Renal pelvis (tissue), 12 donors: Measurements from ENCODE around the gene HUS1. TPM values are rescaled to one million over a fixed set of nuclear protein-coding genes. Genes with fewer than 3 reads are reported as not detected.
A peak's percentile ranks its signal among the peaks of the same experiment; 100 is the strongest.
"Not testable (repeated sequence)": the region's sequence is repeated elsewhere in the genome, so short reads cannot be mapped to it uniquely, and the experiment has no call there.

Source experiments
- DNase-seq: peaks from one replicate; pipeline ENCODE4 v3.0.0-alpha.2; 2013
- long read RNA-seq, 16 experiments: transcript quantifications; one replicate each; lab custom pipeline, GENCODE V29; 2026
- polyA plus RNA-seq, 3 donors: library from polyadenylated mRNA; unstranded; fragments of 120-200 nt; gene quantifications; one replicate each; pipeline ENCODE4 v1.2.1, GENCODE V29; 2013; ENCODE audit not compliant: insufficient read length in 3 of 3

HUS1 gene
- 10 to 100 TPM; 16.3 to 27.9 (median 23.6) TPM for polyA plus RNA-seq
- long read RNA-seq, donor 1, partial matches to known transcripts, result 0 of 6 reads
- long read RNA-seq, donor 1, other reads (novel, unspliced or antisense), result 0 of 6 reads
- long read RNA-seq, donor 2, partial matches to known transcripts, result 0 of 9 reads
- long read RNA-seq, donor 2, other reads (novel, unspliced or antisense), result 5 of 9 reads
- long read RNA-seq, donor 3, transcript HUS1-201 (8 exons, 2,935 nt), result major isoform, 8 of 8 reads
- long read RNA-seq, donor 3, partial matches to known transcripts, result 0 of 8 reads
- long read RNA-seq, donor 3, other reads (novel, unspliced or antisense), result 0 of 8 reads
- long read RNA-seq, donor 4, partial matches to known transcripts, result 0 of 2 reads
- long read RNA-seq, donor 4, other reads (novel, unspliced or antisense), result 0 of 2 reads
- long read RNA-seq, donor 5, result 0 reads
- long read RNA-seq, donor 6, partial matches to known transcripts, result 0 of 2 reads
- long read RNA-seq, donor 6, other reads (novel, unspliced or antisense), result 0 of 2 reads
- long read RNA-seq, donor 7, transcript HUS1-201 (8 exons, 2,935 nt), result major isoform, 5 of 13 reads
- long read RNA-seq, donor 7, partial matches to known transcripts, result 8 of 13 reads
- long read RNA-seq, donor 7, other reads (novel, unspliced or antisense), result 0 of 13 reads
- long read RNA-seq, donor 8, partial matches to known transcripts, result 0 of 3 reads
- long read RNA-seq, donor 8, other reads (novel, unspliced or antisense), result 0 of 3 reads
- long read RNA-seq, donor 9, transcript HUS1-201 (8 exons, 2,935 nt), result major isoform, 6 of 8 reads
- long read RNA-seq, donor 9, partial matches to known transcripts, result 0 of 8 reads
- long read RNA-seq, donor 9, other reads (novel, unspliced or antisense), result 0 of 8 reads
- long read RNA-seq, donor 10, partial matches to known transcripts, result 0 of 3 reads
- long read RNA-seq, donor 10, other reads (novel, unspliced or antisense), result 0 of 3 reads
- long read RNA-seq, donor 11, partial matches to known transcripts, result 0 of 1 reads
- long read RNA-seq, donor 11, other reads (novel, unspliced or antisense), result 0 of 1 reads
- long read RNA-seq, donor 12, transcript HUS1-201 (8 exons, 2,935 nt), result major isoform, 7 of 14 reads
- long read RNA-seq, donor 12, partial matches to known transcripts, result 0 of 14 reads
- long read RNA-seq, donor 12, other reads (novel, unspliced or antisense), result 5 of 14 reads
- long read RNA-seq, donor 13, partial matches to known transcripts, result 0 of 2 reads
- long read RNA-seq, donor 13, other reads (novel, unspliced or antisense), result 0 of 2 reads
- long read RNA-seq, donor 14, partial matches to known transcripts, result 8 of 12 reads
- long read RNA-seq, donor 14, other reads (novel, unspliced or antisense), result 0 of 12 reads
- long read RNA-seq, donor 15, partial matches to known transcripts, result 0 of 3 reads
- long read RNA-seq, donor 15, other reads (novel, unspliced or antisense), result 0 of 3 reads
- long read RNA-seq, donor 16, partial matches to known transcripts, result 0 of 6 reads
- long read RNA-seq, donor 16, other reads (novel, unspliced or antisense), result 0 of 6 reads

DNA sequence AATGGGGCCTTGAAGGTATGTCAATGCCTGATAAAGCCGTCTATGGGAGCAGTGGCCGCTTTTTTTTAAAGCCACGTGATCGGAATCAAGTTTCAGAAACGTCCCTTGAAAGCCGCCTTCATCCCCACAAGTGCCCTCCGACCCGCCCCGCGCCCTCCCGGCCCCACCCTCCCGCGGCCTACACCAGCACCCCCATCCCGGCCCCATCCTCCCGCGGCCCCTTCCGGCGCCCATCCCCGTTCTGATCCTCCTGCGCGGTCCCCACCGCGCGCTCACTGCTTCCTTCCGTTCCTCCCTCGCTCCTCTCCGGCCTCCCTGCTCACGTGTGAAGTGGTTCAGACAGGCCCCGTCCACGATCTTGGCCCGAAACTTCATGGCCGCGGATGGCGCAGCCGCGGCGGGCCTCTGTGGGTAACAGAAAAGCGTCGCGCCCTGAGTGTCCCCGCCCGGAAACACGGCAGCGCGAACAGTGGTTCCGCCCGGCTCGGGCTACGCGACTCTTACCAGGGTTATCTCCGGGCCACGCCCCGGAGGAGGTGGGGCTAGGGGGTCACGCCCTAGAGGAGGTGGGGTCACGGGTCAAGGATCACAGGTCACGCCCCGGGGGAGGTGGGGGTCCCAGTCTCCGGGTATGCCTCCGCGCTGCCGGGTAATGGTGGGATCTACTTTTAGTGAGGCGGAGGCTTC lies at the start of gene HUS1:
TSS of gene HUS1 (minus strand) at position 471 of the 687 bp plus-strand sequence. CDS start at position 375, 96 bp downstream.
- DNase-seq, result peak; percentile 81

DNA sequence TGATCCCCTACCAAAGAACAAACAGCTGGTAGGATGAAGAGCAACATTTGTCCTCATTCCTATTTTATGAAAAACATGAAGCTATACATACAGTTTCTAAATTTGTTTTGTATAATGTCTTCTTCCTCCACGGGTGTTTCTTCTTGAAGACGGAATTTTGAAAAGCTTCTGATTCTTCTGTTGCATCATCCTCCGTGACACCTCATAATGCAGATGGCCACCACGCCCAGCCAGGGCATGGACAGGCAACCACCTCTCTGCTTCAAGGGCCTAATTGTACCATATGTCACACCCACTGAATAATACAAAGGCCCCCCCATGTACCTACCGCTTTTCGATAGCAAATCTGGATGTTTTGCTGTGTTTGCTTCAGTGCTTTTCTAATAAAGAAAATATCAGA lies 49.5 kb upstream of the HUS1 start, which contains the start of gene SUN3:
TSS of gene SUN3 (minus strand) at position 170 of the 400 bp plus-strand sequence. CDS start at position 1, 169 bp downstream.
- no peak for DNase-seq

- DNase-seq, result no peak
Observed at GRCh38 chr7:48025624-48026023, 46.2 kb upstream of the HUS1 start.

DNA sequence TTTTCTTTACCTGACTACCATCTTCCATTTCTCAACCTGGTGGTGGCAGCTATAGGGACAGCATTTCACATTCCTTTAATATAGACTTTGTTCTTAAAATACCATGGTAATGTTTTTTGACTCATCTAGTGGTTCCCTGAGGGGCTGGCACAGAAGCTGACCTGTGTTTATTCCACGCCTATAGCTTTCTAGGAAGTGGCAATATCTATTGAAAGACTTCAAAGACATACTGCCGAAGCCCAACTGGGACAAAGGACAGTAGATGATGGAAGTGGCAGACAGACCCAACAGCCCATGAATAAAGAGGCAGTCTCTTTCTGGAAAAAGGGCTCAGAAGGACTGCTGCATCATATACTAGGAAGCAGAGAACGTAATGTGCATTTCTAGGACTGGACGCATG lies 38.3 kb upstream of the HUS1 start:
- DNase-seq, result no peak

GRCh38 chr7:48016641-48017040 lies 37.2 kb upstream of the HUS1 start:
- DNase-seq, result no peak

DNA sequence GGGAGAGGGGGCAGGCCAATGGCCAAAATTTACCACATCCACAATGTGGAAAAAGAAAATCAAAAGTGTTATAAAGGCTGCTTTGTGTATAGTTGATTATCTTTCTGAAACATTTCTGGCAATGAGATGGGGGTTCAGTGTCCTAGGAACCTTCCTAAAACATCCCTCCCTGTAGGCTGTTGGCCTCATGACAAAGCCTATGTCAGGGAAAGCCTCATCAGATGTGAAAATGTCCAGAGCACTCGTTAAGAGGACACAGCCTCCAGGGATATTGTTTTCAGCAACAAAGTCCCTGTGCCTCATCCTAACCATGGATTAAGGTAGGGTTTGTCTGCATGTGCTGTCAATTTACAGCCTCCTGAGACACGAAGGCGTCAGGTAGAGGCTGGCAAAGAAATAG lies 32.5 kb upstream of the HUS1 start:
- no peak for DNase-seq

- no peak for DNase-seq
Observed at GRCh38 chr7:48011323-48011722, 31.9 kb upstream of the HUS1 start.

- no peak for DNase-seq
Observed at GRCh38 chr7:48009954-48010353, 30.5 kb upstream of the HUS1 start.

DNA sequence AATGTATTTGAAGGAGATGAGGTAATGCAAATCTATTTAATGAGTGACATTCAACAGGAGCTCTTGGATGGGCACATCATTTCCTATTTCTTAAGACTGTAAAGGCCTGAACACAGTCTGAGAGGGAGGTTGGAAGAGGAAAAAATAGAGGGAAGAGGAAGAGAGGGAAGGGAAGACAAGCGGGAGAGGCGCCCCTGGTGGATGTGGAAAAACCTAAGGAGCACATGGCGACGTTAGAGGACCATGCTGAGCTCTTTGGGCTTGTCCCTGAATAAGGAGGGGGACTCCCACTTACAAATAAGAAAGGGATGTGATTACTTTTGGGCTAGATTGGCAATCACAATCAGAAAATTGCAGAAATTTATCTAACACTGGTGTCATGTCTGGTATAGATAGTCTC lies 29.8 kb upstream of the HUS1 start:
- DNase-seq, result no peak

DNA sequence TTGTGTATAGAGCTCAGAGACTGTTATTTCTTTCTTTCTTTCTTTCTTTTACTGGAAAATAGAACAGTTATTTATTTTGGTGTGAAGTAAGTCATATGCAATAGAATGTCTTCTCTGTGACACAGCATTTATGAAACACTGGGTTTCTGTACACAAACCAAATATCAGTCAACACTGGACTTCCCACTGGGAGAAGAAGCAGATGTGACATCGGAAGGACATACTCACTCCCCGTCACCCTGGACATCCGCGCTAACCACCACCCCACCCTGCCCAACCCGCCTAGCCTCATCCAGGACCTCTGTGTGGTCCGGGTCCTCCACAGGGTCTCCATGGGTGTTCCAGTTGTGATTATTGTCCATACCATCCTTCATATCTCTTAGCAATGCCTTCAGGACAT lies 27.5 kb upstream of the HUS1 start:
- DNase-seq, result no peak

DNA sequence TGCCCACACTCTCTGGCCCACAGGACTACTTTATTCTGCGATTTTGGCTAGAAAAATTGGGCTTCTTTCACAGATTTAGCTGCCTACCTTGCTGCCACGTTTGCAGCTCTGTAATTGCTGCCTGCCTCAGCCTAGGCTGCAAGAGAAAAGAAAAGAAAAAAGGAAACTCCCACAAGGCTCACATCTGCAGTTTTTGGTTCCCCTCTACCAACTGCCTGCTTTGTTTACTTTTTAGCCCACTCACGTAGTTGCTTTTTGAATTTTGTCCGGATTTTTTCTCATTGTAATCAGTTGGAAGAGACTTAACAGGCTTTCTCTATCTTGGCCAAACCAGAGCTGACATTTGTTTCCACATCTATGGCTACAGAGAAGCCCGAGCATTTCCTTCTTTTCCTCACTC lies 25.2 kb upstream of the HUS1 start:
- no peak for DNase-seq

DNA sequence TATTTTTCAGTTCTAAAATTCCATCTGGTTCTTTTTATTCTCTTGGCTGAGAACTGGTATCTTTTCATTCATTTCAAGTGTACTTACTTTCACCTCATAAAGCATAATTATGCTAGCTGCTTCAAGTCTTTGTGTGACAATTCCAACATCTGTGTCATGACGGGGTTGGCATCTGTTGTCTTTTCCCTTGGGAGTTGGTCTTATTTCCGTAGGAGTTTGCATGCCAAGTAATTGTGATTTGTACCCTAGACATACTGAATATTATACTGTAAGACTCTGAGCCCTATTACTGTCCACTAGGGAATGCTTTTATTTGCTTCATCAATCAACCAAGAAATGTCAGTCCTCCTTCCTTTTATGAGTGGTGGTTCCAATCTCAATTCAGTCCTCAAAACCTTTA lies 24.6 kb upstream of the HUS1 start:
- DNase-seq, result no peak

GRCh38 chr7:48000164-48000563 lies 20.7 kb upstream of the HUS1 start:
- DNase-seq, result not testable (repeated sequence)

DNA sequence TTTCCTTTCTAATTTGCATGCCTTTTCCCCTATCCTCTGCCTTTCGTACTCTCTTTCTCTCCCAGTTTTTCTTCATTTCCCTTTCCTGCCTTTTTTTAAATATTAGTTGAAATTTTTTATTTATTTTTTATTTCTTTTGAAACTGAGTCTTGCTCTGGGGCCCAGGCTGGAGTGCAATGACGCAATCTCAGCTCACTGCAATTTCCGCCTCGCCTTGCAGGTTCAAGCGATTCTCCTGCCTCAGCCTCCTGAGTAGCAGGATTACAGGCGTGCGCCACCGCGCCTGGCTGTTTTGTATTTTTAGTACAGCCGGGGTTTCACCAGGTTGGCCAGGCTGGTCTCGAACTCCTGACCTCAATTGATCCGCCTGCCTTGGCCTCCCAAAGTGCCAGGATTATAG lies 20.0 kb upstream of the HUS1 start:
- DNase-seq, result no peak

DNA sequence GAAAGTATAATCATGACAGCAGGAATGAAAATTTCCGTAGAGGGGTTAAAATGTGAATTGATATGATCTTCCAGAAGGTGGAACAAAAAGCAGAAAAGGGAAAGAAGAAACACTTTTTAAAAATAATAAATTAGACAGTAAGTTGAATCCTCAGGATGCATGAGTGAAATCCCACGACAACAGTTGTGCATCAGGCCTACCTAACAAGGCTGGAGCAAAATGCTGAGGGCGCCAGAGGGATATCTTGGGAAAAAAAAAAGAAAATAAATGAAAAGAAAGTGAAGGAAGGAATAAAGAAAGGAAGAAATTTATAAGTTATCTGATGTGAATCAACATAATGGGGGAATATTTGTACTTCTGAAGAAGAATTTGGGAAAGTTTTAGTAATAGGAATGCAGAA lies 13.0 kb upstream of the HUS1 start:
- DNase-seq, result no peak

DNA sequence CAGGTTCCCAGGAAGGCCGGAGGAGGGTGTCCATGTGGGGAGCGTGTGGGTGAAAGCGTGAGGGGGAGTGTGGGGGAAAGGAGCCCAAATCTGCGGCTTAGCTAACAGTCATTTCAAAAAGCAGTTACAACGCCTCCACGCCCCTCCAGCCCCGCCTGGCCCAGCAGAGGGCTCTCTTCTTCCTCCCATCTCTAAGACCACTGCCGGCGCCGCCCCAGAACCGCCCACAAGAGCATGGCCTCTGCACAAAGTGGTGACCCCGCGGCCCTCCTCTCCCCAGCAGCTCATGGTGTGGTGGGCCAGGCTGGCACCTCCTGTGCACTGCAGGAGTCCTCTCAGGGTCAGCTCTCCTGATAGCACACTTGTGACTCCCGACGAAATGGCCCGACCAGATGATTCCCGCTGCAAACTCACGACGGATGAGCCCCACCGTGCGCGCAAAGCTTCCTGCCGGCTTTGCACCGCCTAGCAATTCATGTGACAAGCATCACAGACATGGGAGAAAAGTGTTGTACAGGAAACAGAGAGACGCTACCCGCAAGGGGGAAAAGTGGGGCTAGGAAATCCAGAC lies 12.4 kb upstream of the HUS1 start:
- DNase-seq, result peak; percentile 72

DNA sequence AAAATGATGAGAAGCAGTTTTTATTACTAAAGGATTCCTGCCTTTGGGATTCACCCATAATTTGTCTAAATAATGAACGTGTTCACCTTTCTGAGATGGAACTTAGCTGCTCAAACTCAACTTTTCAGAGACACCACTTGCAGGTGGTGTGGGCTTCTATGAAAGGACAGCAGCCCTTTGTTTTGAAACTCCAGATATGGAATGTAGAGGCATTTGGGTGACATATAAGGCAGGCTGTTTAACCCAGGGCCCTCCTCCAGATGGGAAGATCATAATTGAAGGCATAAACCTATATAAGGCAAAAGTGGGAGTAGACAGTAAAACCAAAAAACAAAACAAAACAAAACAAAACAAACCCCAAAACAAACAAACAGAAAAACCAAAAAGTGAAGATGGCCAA lies 11.9 kb upstream of the HUS1 start:
- DNase-seq, result no peak

DNA sequence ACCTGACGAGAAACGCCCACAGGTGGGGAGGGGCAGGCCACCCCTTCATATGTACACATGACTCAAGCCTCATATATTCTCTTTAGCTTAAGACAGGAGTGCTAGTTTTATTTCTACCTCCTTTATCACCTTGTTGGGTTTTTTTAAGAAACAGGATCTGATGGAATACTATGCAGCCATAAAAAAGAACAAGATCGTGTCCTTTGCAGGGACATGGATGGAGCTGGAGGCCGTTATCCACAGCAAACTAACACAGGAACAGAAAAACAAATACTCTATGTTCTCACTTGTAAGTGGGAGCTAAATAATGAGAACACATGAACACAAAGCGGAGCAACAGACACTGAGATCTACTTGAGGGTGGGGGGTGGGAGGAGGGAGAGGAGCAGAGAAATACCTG lies 11.2 kb upstream of the HUS1 start:
- no peak for DNase-seq

- DNase-seq, result peak; percentile 48
Observed at GRCh38 chr7:47989607-47990400, 10.4 kb upstream of the HUS1 start.
